GM19240 (cell line): ENCODE results near the gene CMIP.

Experiments used
- DNase-seq: peaks from one replicate; pipeline ENCODE4 v3.0.0; 2011; ENCODE audit warnings: low spot score; ENCODE audit not compliant: insufficient read length

CMIP gene

GRCh38 chr16:81530296-81530721 lies 85.7 kb downstream of the CMIP start:
- no peak for DNase-seq

- no peak for DNase-seq
Measured at GRCh38 chr16:81530814-81531213, 86.2 kb downstream of the CMIP start.

- DNase-seq: no peak
Measured at GRCh38 chr16:81531419-81531821, 86.8 kb downstream of the CMIP start.

- no peak for DNase-seq
Measured at GRCh38 chr16:81532491-81533174, 88.0 kb downstream of the CMIP start.

GRCh38 chr16:81533175-81533507 lies 88.5 kb downstream of the CMIP start:
- no peak for DNase-seq

- no peak for DNase-seq
Measured at GRCh38 chr16:81535679-81536360, 91.2 kb downstream of the CMIP start.

- DNase-seq: no peak
Measured at GRCh38 chr16:81536648-81537047, 92.0 kb downstream of the CMIP start.

GRCh38 chr16:81537721-81538561 lies 93.3 kb downstream of the CMIP start:
- DNase-seq: no peak

GRCh38 chr16:81539009-81539758 lies 94.6 kb downstream of the CMIP start:
- no peak for DNase-seq

GRCh38 chr16:81539759-81540472 lies 95.3 kb downstream of the CMIP start:
- no peak for DNase-seq

- no peak for DNase-seq
Measured at GRCh38 chr16:81541314-81541713, 96.7 kb downstream of the CMIP start.

- no peak for DNase-seq
Measured at GRCh38 chr16:81542609-81543570, 98.3 kb downstream of the CMIP start.

GRCh38 chr16:81543571-81543970 lies 99.0 kb downstream of the CMIP start:
- DNase-seq: no peak

GRCh38 chr16:81544261-81544660 lies 99.7 kb downstream of the CMIP start:
- DNase-seq: no peak

- no peak for DNase-seq
Measured at GRCh38 chr16:81544700-81545271, 100.2 kb downstream of the CMIP start.

- DNase-seq: no peak
Measured at GRCh38 chr16:81545470-81546250, 101.1 kb downstream of the CMIP start.

GRCh38 chr16:81546781-81547180 lies 102.2 kb downstream of the CMIP start:
- DNase-seq: no peak

GRCh38 chr16:81547194-81547938 lies 102.8 kb downstream of the CMIP start:
- no peak for DNase-seq
